H9 (cell line): ENCODE results near the gene EIF3D. TPM values are rescaled to one million over a fixed set of nuclear protein-coding genes. Genes with fewer than 3 reads are reported as not detected.

ENCODE experiments used
- DNase-seq: peaks from one replicate; pipeline ENCODE4 v3.0.0-alpha.2; 2017
- H2AFZ ChIP-seq: one replicate; pipeline ENCODE4 v1.6.1; 2013; ENCODE audit warnings: mild to moderate bottlenecking, low read length, control low read depth, moderate library complexity
- H2AK5ac ChIP-seq: 2 replicates; pipeline ENCODE4 v1.6.1; 2013; ENCODE audit warnings: low read length, control low read depth, mixed read lengths; ENCODE audit not compliant: insufficient read length
- H2BK120ac ChIP-seq: one replicate; pipeline ENCODE4 v1.6.1; 2013; ENCODE audit warnings: low read depth, mild to moderate bottlenecking, low read length, control low read depth, inconsistent platforms; ENCODE audit not compliant: poor library complexity, severe bottlenecking
- H2BK12ac ChIP-seq: 2 replicates; pipeline ENCODE4 v1.6.1; 2013; ENCODE audit warnings: low read length, control low read depth, mixed read lengths, low read depth; ENCODE audit not compliant: insufficient read length
- H2BK15ac ChIP-seq: 2 replicates; pipeline ENCODE4 v1.6.1; 2013; ENCODE audit warnings: low read depth, low read length, control low read depth
- H2BK20ac ChIP-seq: one replicate; pipeline ENCODE4 v1.6.1; 2013; ENCODE audit warnings: low read depth, mild to moderate bottlenecking, low read length, control low read depth, inconsistent platforms; ENCODE audit not compliant: poor library complexity, severe bottlenecking
- H2BK5ac ChIP-seq: 2 replicates; pipeline ENCODE4 v1.6.1; 2013; ENCODE audit warnings: low read length, control low read depth, mixed read lengths; ENCODE audit not compliant: insufficient read length
- H3K14ac ChIP-seq: 2 replicates; pipeline ENCODE4 v1.6.1; 2013; ENCODE audit warnings: low read length, control low read depth; ENCODE audit not compliant: insufficient read depth
- H3K18ac ChIP-seq: 2 replicates; pipeline ENCODE4 v1.6.1; 2013; ENCODE audit warnings: low read depth, mild to moderate bottlenecking, mixed read lengths, low read length, control low read depth; ENCODE audit not compliant: insufficient read length
- H3K23ac ChIP-seq: 2 replicates; pipeline ENCODE4 v1.6.1; 2013; ENCODE audit warnings: low read length, control low read depth, mixed read lengths, low read depth; ENCODE audit not compliant: insufficient read length
- H3K23me2 ChIP-seq: 2 replicates; pipeline ENCODE4 v1.6.1; 2013; ENCODE audit warnings: low read depth, mild to moderate bottlenecking, mixed read lengths, low read length, control low read depth; ENCODE audit not compliant: insufficient read length, poor library complexity, severe bottlenecking
- H3K27ac ChIP-seq: 2 replicates; pipeline ENCODE4 v1.5.1; 2013; ENCODE audit warnings: low read length, control low read depth, mixed read lengths, low read depth; ENCODE audit not compliant: insufficient read length
- H3K27me3 ChIP-seq: 2 replicates; pipeline ENCODE4 v1.6.1; 2013; ENCODE audit warnings: low read length, control low read depth, inconsistent platforms; ENCODE audit not compliant: insufficient read depth
- H3K4ac ChIP-seq: 2 replicates; pipeline ENCODE4 v1.6.1; 2013; ENCODE audit warnings: low read depth, mild to moderate bottlenecking, control low read depth, inconsistent platforms, low read length, moderate library complexity
- H3K4me1 ChIP-seq: 2 replicates; pipeline ENCODE4 v1.6.1; 2013; ENCODE audit warnings: low read length, control low read depth, inconsistent platforms; ENCODE audit not compliant: insufficient read depth
- H3K4me2 ChIP-seq: 2 replicates; pipeline ENCODE4 v1.6.1; 2013; ENCODE audit warnings: low read length, control low read depth, mixed read lengths; ENCODE audit not compliant: insufficient read length, insufficient read depth
- H3K56ac ChIP-seq: 2 replicates; pipeline ENCODE4 v1.6.1; 2013; ENCODE audit warnings: low read depth, mild to moderate bottlenecking, mixed read lengths, low read length, control low read depth; ENCODE audit not compliant: insufficient read length
- H3K79me1 ChIP-seq: 2 replicates; pipeline ENCODE4 v1.6.1; 2013; ENCODE audit warnings: low read depth, mild to moderate bottlenecking, moderate library complexity, low read length, control low read depth, inconsistent platforms; ENCODE audit not compliant: insufficient read depth, poor library complexity, severe bottlenecking
- H3K79me2 ChIP-seq: 2 replicates; pipeline ENCODE4 v1.6.1; 2013; ENCODE audit warnings: low read length, control low read depth, inconsistent platforms; ENCODE audit not compliant: insufficient read depth
- H3K9ac ChIP-seq: 2 replicates; pipeline ENCODE4 v1.6.1; 2013; ENCODE audit warnings: low read length, control low read depth, mixed read lengths; ENCODE audit not compliant: insufficient read length; ENCODE audit errors: extremely low read depth
- H3K9me3 ChIP-seq: one replicate; pipeline ENCODE4 v1.6.1; 2013; ENCODE audit warnings: low read depth, low read length, inconsistent platforms; ENCODE audit not compliant: control insufficient read depth
- H3T11ph ChIP-seq: one replicate; pipeline ENCODE4 v1.6.1; 2013; ENCODE audit warnings: mild to moderate bottlenecking, low read length, control low read depth, inconsistent platforms
- H4K20me1 ChIP-seq: one replicate; pipeline ENCODE4 v1.6.1; 2013; ENCODE audit not compliant: control insufficient read depth, insufficient read length, insufficient read depth
- H4K5ac ChIP-seq: 2 replicates; pipeline ENCODE4 v1.6.1; 2013; ENCODE audit warnings: low read depth, mild to moderate bottlenecking, mixed read lengths, low read length, control low read depth; ENCODE audit not compliant: insufficient read length
- H4K8ac ChIP-seq: replicated peaks from 2 replicates; pipeline ENCODE4 v1.6.1; 2013; ENCODE audit warnings: low read length, control low read depth, mixed read lengths, low read depth; ENCODE audit not compliant: insufficient read length
- H4K91ac ChIP-seq: 2 replicates; pipeline ENCODE4 v1.6.1; 2013; ENCODE audit warnings: low read depth, mild to moderate bottlenecking, moderate library complexity, mixed read lengths, low read length, control low read depth; ENCODE audit not compliant: insufficient read length
- H3K27ac Mint-ChIP-seq, 3 experiments: 2 replicates in 2 of 3; 3 replicates in 1 of 3; pipeline ENCODE4 v1.8.0; 2020 to 2021; ENCODE audit warnings: mixed read lengths in 3 of 3, mild to moderate bottlenecking in 1 of 3, moderate library complexity in 1 of 3
- H3K27me3 Mint-ChIP-seq: 2 replicates; pipeline ENCODE4 v1.8.0; 2021; ENCODE audit warnings: low read depth, mild to moderate bottlenecking, moderate library complexity, mixed read lengths
- H3K36me3 Mint-ChIP-seq, 3 experiments: 2 replicates in 2 of 3; 3 replicates in 1 of 3; pipeline ENCODE4 v1.8.0; 2020 to 2021; ENCODE audit warnings: low read depth in 3 of 3, mixed read lengths in 3 of 3; ENCODE audit not compliant: insufficient read depth in 1 of 3
- H3K4me1 Mint-ChIP-seq, 2 experiments: 2 replicates each; pipeline ENCODE4 v1.8.0; 2020; ENCODE audit warnings: mixed read lengths in 2 of 2
- H3K4me3 Mint-ChIP-seq, 2 experiments: 2 replicates in 1 of 2; 3 replicates in 1 of 2; pipeline ENCODE4 v1.8.0; 2020 to 2021; ENCODE audit warnings: mild to moderate bottlenecking in 2 of 2, mixed read lengths in 2 of 2, moderate library complexity in 1 of 2
- H3K9me3 Mint-ChIP-seq, 2 experiments: 2 replicates in 1 of 2; 3 replicates in 1 of 2; pipeline ENCODE4 v1.8.0; 2020; ENCODE audit warnings: mild to moderate bottlenecking in 2 of 2, mixed read lengths in 2 of 2, moderate library complexity in 1 of 2
- CTCF ChIP-seq: fragments of 200-600 bp; sonication (generic); conservative IDR thresholded peaks from 3 replicates; pipeline ENCODE4 v1.8.0; 2021; ENCODE audit warnings: antibody characterized with exemption, mild to moderate bottlenecking
- WGBS: extraction: QIAGEN DNeasy Blood & Tissue Kit; methylation state at CpG from one replicate; pipeline ENCODE4 v1.1.7; 2013; ENCODE audit warnings: missing lambda C conversion rate, low lambda C conversion rate, mixed read lengths; ENCODE audit not compliant: insufficient read length; ENCODE audit errors: extremely low coverage; 5-methylcytosine and 5-hydroxymethylcytosine counted together
- total RNA-seq: library from RNA; stranded (reverse); gene quantifications from 2 replicates; pipeline ENCODE4 v1.2.1, GENCODE V29; 2021

EIF3D gene
- total RNA-seq, 1 experiment from 2014 or later = 198 TPM

- no CpG with 5 or more reads among the region's 6 CpGs for WGBS
- no peak overlapping the region for H2BK120ac ChIP-seq
- H4K91ac ChIP-seq = no peak overlapping the region
- no peak overlapping the region for H3K4ac ChIP-seq
- H3K79me2 ChIP-seq = no peaks in the 10 kb centered on the region
- H4K8ac ChIP-seq = no peak overlapping the region
- Mint-ChIP-seq H3K4me3 (peak overlapping the region in 1 of 2 experiments; percentile 58; a peak in 3 of 5 replicates), H3K4me1 (peaks cover 8 to 21% of the 10 kb centered on the region in 2 experiments), H3K27ac (no peak overlapping the region), H3K36me3 (peaks cover 28 to 59% (median 54%) of the 10 kb centered on the region in 3 experiments), H3K27me3 (peaks cover 18% of the 10 kb centered on the region), H3K9me3 (peaks cover 0 to 5% of the 10 kb centered on the region in 2 experiments; a peak in 3 of 5 replicates)
- H4K20me1 ChIP-seq = no peaks in the 10 kb centered on the region
- no peak overlapping the region for H2AFZ ChIP-seq
- no peak overlapping the region for H3K27ac ChIP-seq
- H3K79me1 ChIP-seq = no peaks in the 10 kb centered on the region
- no peak overlapping the region for H2BK12ac ChIP-seq
- no peak overlapping the region for H2AK5ac ChIP-seq
- H4K5ac ChIP-seq = no peak overlapping the region
- H2BK20ac ChIP-seq = no peak overlapping the region
- no peak overlapping the region for H2BK15ac ChIP-seq
- no peaks in the 10 kb centered on the region for H3K4me1 ChIP-seq
- no peak overlapping the region for H3K18ac ChIP-seq
- no peak overlapping the region for H2BK5ac ChIP-seq
- H3K23ac ChIP-seq = no peak overlapping the region
- peaks cover 4% of the 10 kb centered on the region for H3K23me2 ChIP-seq
- no peak overlapping the region for H3K9ac ChIP-seq
- no peak overlapping the region for H3K56ac ChIP-seq
- no peaks in the 10 kb centered on the region for H3K9me3 ChIP-seq
- H3K4me2 ChIP-seq = peak overlapping the region; percentile 35
- H3T11ph ChIP-seq = no peak overlapping the region
- DNase-seq = no peak
- no peak overlapping the region for H3K14ac ChIP-seq
- no peaks in the 10 kb centered on the region for H3K27me3 ChIP-seq
- no peak for TF ChIP-seq CTCF
These were observed 21.4 kb downstream of the EIF3D start for GRCh38 chr22:36507518-36508010.
